Spleen (tissue), 11 donors: ENCODE data around the gene GAB2. TPM values are rescaled to one million over a fixed set of nuclear protein-coding genes. Genes with fewer than 3 reads are reported as not detected.

Experiments used
- DNase-seq: peaks from one replicate; pipeline ENCODE4 v3.0.0-alpha.2; 2020
- H3K27ac ChIP-seq, 8 donors: fragments of 200-600 bp; sonication (generic) in 7 of 8; 1 replicate in 4 of 8; 2 replicates in 4 of 8; pipeline versions ENCODE4 v1.5.0 to v1.8.0; 2016 to 2021; ENCODE audit warnings: inconsistent platforms in 4 of 8, mild to moderate bottlenecking in 4 of 8, moderate library complexity in 1 of 8
- H3K27me3 ChIP-seq, 7 donors: fragments of 200-600 bp; sonication (generic) in 6 of 7; replicated peaks in 1 of 7; 1 replicate in 4 of 7; 2 replicates in 3 of 7; pipeline versions ENCODE4 v1.5.0 to v1.8.0; 2016 to 2021; ENCODE audit warnings: inconsistent platforms in 3 of 7, mild to moderate bottlenecking in 1 of 7
- H3K36me3 ChIP-seq, 6 donors: fragments of 200-600 bp; sonication (generic) in 5 of 6; 1 replicate in 4 of 6; 2 replicates in 2 of 6; pipeline versions ENCODE4 v1.5.0 to v1.8.0; 2016 to 2021; ENCODE audit warnings: inconsistent platforms in 2 of 6
- H3K4me1 ChIP-seq, 6 donors: fragments of 200-600 bp; sonication (generic) in 5 of 6; 1 replicate in 3 of 6; 2 replicates in 3 of 6; pipeline versions ENCODE4 v1.5.0 to v1.8.0; 2016 to 2021; ENCODE audit warnings: inconsistent platforms in 3 of 6
- H3K4me3 ChIP-seq, 8 donors: fragments of 200-600 bp; sonication (generic) in 7 of 8; 1 replicate in 4 of 8; 2 replicates in 4 of 8; pipeline versions ENCODE4 v1.5.0 to v1.8.0; 2016 to 2021; ENCODE audit warnings: inconsistent platforms in 4 of 8, mild to moderate bottlenecking in 4 of 8, moderate library complexity in 2 of 8
- H3K9me3 ChIP-seq, 8 donors: fragments of 200-600 bp; sonication (generic) in 7 of 8; 1 replicate in 4 of 8; 2 replicates in 4 of 8; pipeline versions ENCODE4 v1.5.0 to v1.8.0; 2016 to 2021; ENCODE audit warnings: inconsistent platforms in 4 of 8
- CTCF ChIP-seq, 11 experiments: fragments of 200-600 bp in 7 of 11; fragments of 450-650 bp in 4 of 11; sonication (generic) in 4 of 11; IDR thresholded peaks in 8 of 11; conservative IDR thresholded peaks in 3 of 11; 1 replicate in 7 of 11; 2 replicates in 4 of 11; pipeline versions ENCODE4 v1.4.0 to v1.8.0; 2016 to 2021; ENCODE audit warnings: antibody characterized with exemption in 11 of 11, inconsistent platforms in 4 of 11, mild to moderate bottlenecking in 1 of 11
- POLR2A ChIP-seq, 3 donors: fragments of 450-650 bp; IDR thresholded peaks; one replicate each; pipeline ENCODE4 v1.5.1; 2017; ENCODE audit warnings: antibody characterized with exemption in 3 of 3, mild to moderate bottlenecking in 1 of 3
- POLR2AphosphoS5 ChIP-seq, 3 donors: sonication (generic); formaldehyde crosslinking; IDR thresholded peaks; one replicate each; pipeline ENCODE4 v1.5.1; 2017; ENCODE audit warnings: antibody characterized with exemption in 3 of 3
- WGBS, 5 donors: extraction: QIAGEN DNeasy Blood & Tissue Kit in 3 of 5; methylation state at CpG; one replicate each; pipeline versions ENCODE4 v1.1.5 to v1.1.7; 2013 to 2018; 5-methylcytosine and 5-hydroxymethylcytosine counted together
- intact Hi-C: fragments of 100-400 bp; cut with DNase I; formaldehyde crosslinking; loops from one replicate; pipeline ENCODE4 v1.15.0; 2023; ENCODE audit warnings: low total_unique reads
- polyA plus RNA-seq, 3 donors: library from polyadenylated mRNA; stranded (reverse); fragments of 200-250 nt; gene quantifications; one replicate each; pipeline ENCODE4 v1.2.1, GENCODE V29; 2013
- total RNA-seq, 7 donors: library from RNA; depleted of rRNA in 3 of 7; stranded (reverse); fragments of >200 nt in 3 of 7; fragmentation: NEBNext Ultra II Directional in 4 of 7; extraction: Animal tissue kit (Norgen Biotek cat#: 25700) in 4 of 7; gene quantifications; one replicate each; pipeline versions ENCODE4 v1.1.0 to v1.2.1, GENCODE V29; 2016 to 2021
- donor health status: healthy with polysubstance abuse.
- donor health status: DM: no; HTN: no; CAD: no; lungs with moderate emphysema.
- donor health status: DM: no; HTN: no; CAD: no.
- donor health status: Bipolar disorder and iron deficiency.
- donor health status: healthy.
- donor health status: DM: no; HTN: no; CAD: no.
- donor health status: DM: yes; HTN: yes; CAD: no.

GAB2 gene
- total and polyA plus RNA-seq, 10 donors: 2.3 to 57.7 (median 47.0) TPM

GRCh38 chr11:78221396-78222315 lies 196.0 kb downstream of the GAB2 start:
- Histone ChIP-seq H3K4me3 (no peak overlapping the region), H3K27me3 (no peaks in the 10 kb centered on the region), H3K27ac (no peak overlapping the region), H3K36me3 (peaks cover 0 to 100% (median 54%) of the 10 kb centered on the region in 6 donors), H3K9me3 (no peaks in the 10 kb centered on the region), H3K4me1 (peaks cover 0 to 22% (median 9%) of the 10 kb centered on the region in 6 donors)
- TF ChIP-seq POLR2A (IDR thresholded peaks at IDR 0.05) (no peak), POLR2AphosphoS5 (IDR thresholded peaks at IDR 0.05) (no peak)
- DNase-seq: no peak
- intact Hi-C loops: no loop called here
- 87 to 92% (median 90%) methylated on average over 13 of the region's 13 CpGs for WGBS, 5 donors

- 83 to 97% (median 93%) methylated on average over 11 to 14 of the region's 14 CpGs for WGBS, 5 donors
- DNase-seq: no peak
- peaks cover 0 to 100% (median 57%) of the 10 kb centered on the region in 6 donors for H3K36me3 ChIP-seq
These were observed 197.1 kb downstream of the GAB2 start for GRCh38 chr11:78220218-78221157.

GRCh38 chr11:78219493-78220217 lies 198.0 kb downstream of the GAB2 start:
- 92 to 96% (median 95%) methylated on average over 6 to 7 of the region's 7 CpGs for WGBS, 5 donors
- no peak for TF ChIP-seq POLR2AphosphoS5 (IDR thresholded peaks at IDR 0.05)
- TF ChIP-seq CTCF (IDR thresholded peaks at IDR 0.05 in 8 of 11, conservative IDR thresholded peaks at IDR 0.05 in 3 of 11): no peak
- no peak for TF ChIP-seq POLR2A (IDR thresholded peaks at IDR 0.05)
- DNase-seq: no peak
- H3K4me1 ChIP-seq: peaks cover 0 to 20% (median 8%) of the 10 kb centered on the region in 6 donors
- intact Hi-C loops: no loop called here
- no peaks in the 10 kb centered on the region for H3K9me3 ChIP-seq
- H3K36me3 ChIP-seq: peaks cover 0 to 100% (median 58%) of the 10 kb centered on the region in 6 donors
- no peak overlapping the region for H3K27ac ChIP-seq
- no peaks in the 10 kb centered on the region for H3K27me3 ChIP-seq
- no peak overlapping the region for H3K4me3 ChIP-seq

More at GRCh38 chr11:78220218-78221157, 197.1 kb downstream of the GAB2 start:
- Histone ChIP-seq H3K4me3 (no peak overlapping the region), H3K4me1 (peaks cover 0 to 21% (median 8%) of the 10 kb centered on the region in 6 donors), H3K27ac (no peak overlapping the region), H3K9me3 (no peaks in the 10 kb centered on the region), H3K27me3 (no peaks in the 10 kb centered on the region)
- TF ChIP-seq POLR2AphosphoS5 (IDR thresholded peaks at IDR 0.05) (no peak), POLR2A (IDR thresholded peaks at IDR 0.05) (no peak), CTCF (IDR thresholded peaks at IDR 0.05 in 8 of 11, conservative IDR thresholded peaks at IDR 0.05 in 3 of 11) (no peak)
- intact Hi-C loops: no loop called here
